Thyroid gland (tissue), 4 donors: ENCODE measurements around the gene PCDH20. TPM values are rescaled to one million over a fixed set of nuclear protein-coding genes. Genes with fewer than 3 reads are reported as not detected.
"Not testable (repeated sequence)": the region's sequence is repeated elsewhere in the genome, so short reads cannot be mapped to it uniquely, and the experiment has no call there.

Source experiments
- DNase-seq, 2 donors: peaks; one replicate each; pipeline ENCODE4 v3.0.0-alpha.2; 2019
- H3K27ac ChIP-seq, 3 donors: fragments of 200-600 bp; sonication (generic); 1 replicate in 2 of 3; 2 replicates in 1 of 3; pipeline ENCODE4 v1.5.1; 2016 to 2019; ENCODE audit warnings: mild to moderate bottlenecking in 1 of 3, moderate library complexity in 1 of 3
- H3K27me3 ChIP-seq: fragments of 200-600 bp; sonication (generic); one replicate; pipeline ENCODE4 v1.5.1; 2019
- H3K36me3 ChIP-seq, 2 donors: fragments of 200-600 bp; sonication (generic); one replicate each; pipeline ENCODE4 v1.5.1; 2016 to 2019
- H3K4me1 ChIP-seq, 2 donors: fragments of 200-600 bp; sonication (generic); one replicate each; pipeline ENCODE4 v1.5.1; 2017 to 2019
- H3K4me3 ChIP-seq, 3 donors: fragments of 200-600 bp; sonication (generic); replicated peaks in 1 of 3; 1 replicate in 2 of 3; 2 replicates in 1 of 3; pipeline ENCODE4 v1.5.1; 2016; ENCODE audit warnings: mild to moderate bottlenecking in 1 of 3
- H3K9me3 ChIP-seq: fragments of 200-600 bp; sonication (generic); one replicate; pipeline ENCODE4 v1.5.1; 2017
- CTCF ChIP-seq, 6 experiments: fragments of 200-600 bp in 3 of 6; fragments of 450-650 bp in 3 of 6; sonication (generic) in 3 of 6; IDR thresholded peaks; one replicate each; pipeline ENCODE4 v1.5.1; 2016 to 2019; ENCODE audit warnings: antibody characterized with exemption in 6 of 6, mild to moderate bottlenecking in 2 of 6, inconsistent platforms in 1 of 6, moderate library complexity in 1 of 6
- POLR2A ChIP-seq, 2 donors: fragments of 450-650 bp; IDR thresholded peaks; one replicate each; pipeline ENCODE4 v1.6.1; 2017; ENCODE audit warnings: antibody characterized with exemption in 2 of 2, mild to moderate bottlenecking in 2 of 2, moderate library complexity in 1 of 2
- WGBS, 2 donors: methylation state at CpG; one replicate each; pipeline ENCODE4 v1.1.5; 2017; 5-methylcytosine and 5-hydroxymethylcytosine counted together
- intact Hi-C: fragments of 100-400 bp; cut with DNase I; formaldehyde crosslinking; loops from one replicate; pipeline ENCODE4 v1.15.1; 2023
- total RNA-seq, 4 donors: library from RNA; depleted of rRNA; stranded (reverse); fragments of >200 nt; gene quantifications; one replicate each; pipeline ENCODE4 v1.2.3, GENCODE V29; 2016

PCDH20 gene
- total RNA-seq, 4 donors from 2014 or later, result 0.11 to 1.1 (median 0.55) TPM

- no peaks in the 10 kb centered on the region for H3K36me3 ChIP-seq
- H3K27me3 ChIP-seq, result no peaks in the 10 kb centered on the region
- no peak for DNase-seq
- H3K27ac ChIP-seq, result no peak overlapping the region
- TF ChIP-seq CTCF (IDR thresholded peaks at IDR 0.05), result no peak
- TF ChIP-seq POLR2A (IDR thresholded peaks at IDR 0.05), result no peak
- H3K4me1 ChIP-seq, result no peaks in the 10 kb centered on the region
- H3K4me3 ChIP-seq, result no peak overlapping the region
- intact Hi-C loops, result no loop called here
- H3K9me3 ChIP-seq, result no peaks in the 10 kb centered on the region
Measured at GRCh38 chr13:61396121-61396520, 19.5 kb downstream of the PCDH20 start.

- no peak for DNase-seq
- intact Hi-C loops, result no loop called here
- TF ChIP-seq CTCF (IDR thresholded peaks at IDR 0.05), result no peak
- TF ChIP-seq POLR2A (IDR thresholded peaks at IDR 0.05), result no peak
- Histone ChIP-seq H3K4me3 (no peak overlapping the region), H3K4me1 (no peaks in the 10 kb centered on the region), H3K27ac (no peak overlapping the region), H3K27me3 (no peaks in the 10 kb centered on the region), H3K36me3 (no peaks in the 10 kb centered on the region), H3K9me3 (no peaks in the 10 kb centered on the region)
- 78 to 83% methylated on average over 7 of the region's 7 CpGs for WGBS, 2 donors
Measured at GRCh38 chr13:61391426-61391825, 24.2 kb downstream of the PCDH20 start.

DNA sequence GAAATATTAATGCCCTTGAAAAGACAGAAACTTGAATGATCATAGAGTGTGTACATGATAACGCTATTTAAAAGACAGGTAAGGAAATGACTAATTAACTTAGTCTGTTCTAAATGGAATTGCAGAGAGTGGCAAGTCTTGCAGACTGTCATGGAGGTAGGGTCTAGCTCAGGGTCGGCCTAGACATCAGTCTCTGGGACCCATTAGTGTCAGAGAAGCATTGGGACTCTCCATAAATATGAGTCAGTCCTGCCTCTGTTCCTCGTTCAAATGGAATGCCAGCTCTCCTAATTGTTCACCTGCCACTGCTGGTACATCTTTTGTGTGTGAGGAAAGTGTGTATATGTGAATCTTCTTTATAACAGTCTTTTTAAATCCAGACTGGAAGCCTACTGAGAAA lies 28.0 kb downstream of the PCDH20 start:
- Histone ChIP-seq H3K9me3 (no peaks in the 10 kb centered on the region), H3K27ac (no peak overlapping the region), H3K36me3 (no peaks in the 10 kb centered on the region), H3K4me1 (no peaks in the 10 kb centered on the region), H3K4me3 (no peak overlapping the region), H3K27me3 (no peaks in the 10 kb centered on the region)
- DNase-seq, result no peak
- WGBS, 2 donors, result 68 to 78% methylated on average over 3 of the region's 3 CpGs
- intact Hi-C loops, result no loop called here
- no peak for TF ChIP-seq CTCF (IDR thresholded peaks at IDR 0.05)
- TF ChIP-seq POLR2A (IDR thresholded peaks at IDR 0.05), result no peak

GRCh38 chr13:61383111-61383510 lies 32.5 kb downstream of the PCDH20 start:
- intact Hi-C loops, result no loop called here
- TF ChIP-seq POLR2A (IDR thresholded peaks at IDR 0.05) (no peak), CTCF (IDR thresholded peaks at IDR 0.05) (no peak)
- Histone ChIP-seq H3K4me1 (no peaks in the 10 kb centered on the region), H3K27ac (no peak overlapping the region), H3K4me3 (no peak overlapping the region), H3K36me3 (no peaks in the 10 kb centered on the region), H3K9me3 (no peaks in the 10 kb centered on the region), H3K27me3 (no peaks in the 10 kb centered on the region)
- WGBS, 2 donors, result 82 to 88% methylated on average over 2 of the region's 2 CpGs
- DNase-seq, result no peak

DNA sequence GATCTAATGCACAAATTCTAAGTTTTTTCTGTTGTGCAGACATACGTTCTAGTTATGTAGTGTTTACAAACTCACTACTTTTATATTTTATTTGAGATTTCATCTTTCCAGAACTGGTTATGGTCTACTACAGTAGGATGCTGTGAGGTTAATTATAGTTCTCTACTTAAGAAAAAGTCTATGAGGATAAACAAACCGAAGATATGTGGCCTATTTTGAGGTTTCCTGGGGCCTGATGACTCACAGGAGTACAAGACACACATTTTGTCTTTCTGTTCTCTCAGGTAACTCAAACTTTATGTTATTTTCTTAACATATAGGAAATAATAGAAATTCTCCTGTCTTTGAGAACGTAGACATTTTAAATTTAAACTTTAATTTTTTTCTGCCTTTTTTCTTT lies 45.1 kb downstream of the PCDH20 start:
- H3K36me3 ChIP-seq, result no peaks in the 10 kb centered on the region
- H3K27me3 ChIP-seq, result no peaks in the 10 kb centered on the region
- H3K9me3 ChIP-seq, result no peaks in the 10 kb centered on the region
- intact Hi-C loops, result no loop called here
- DNase-seq, result no peak
- no peaks in the 10 kb centered on the region for H3K4me1 ChIP-seq
- H3K4me3 ChIP-seq, result no peak overlapping the region
- 75 to 82% methylated on average over 3 of the region's 3 CpGs for WGBS, 2 donors
- no peak overlapping the region for H3K27ac ChIP-seq
- TF ChIP-seq CTCF (IDR thresholded peaks at IDR 0.05), result no peak
- TF ChIP-seq POLR2A (IDR thresholded peaks at IDR 0.05), result no peak

GRCh38 chr13:61364690-61365089 lies 51.0 kb downstream of the PCDH20 start:
- H3K27ac ChIP-seq, H3K4me1 ChIP-seq, H3K9me3 ChIP-seq, DNase-seq, H3K4me3 ChIP-seq, intact Hi-C loops, H3K27me3 ChIP-seq, H3K36me3 ChIP-seq: not testable (repeated sequence)
- 80 to 84% methylated on average over 4 to 5 of the region's 5 CpGs for WGBS, 2 donors
